HEK293T (cell line): ENCODE results near the gene CNMD.

Source experiments
- ARNT ChIP-seq: fragments of 450-650 bp; IDR thresholded peaks from 2 replicates; pipeline ENCODE4 v1.6.1; 2017; ENCODE audit warnings: mild to moderate bottlenecking
- BHLHE40 ChIP-seq: fragments of 450-650 bp; IDR thresholded peaks from 2 replicates; pipeline ENCODE4 v1.6.1; 2016; ENCODE audit warnings: mild to moderate bottlenecking, moderate library complexity, borderline replicate concordance
- ELF4 ChIP-seq: fragments of 450-650 bp; IDR thresholded peaks from 2 replicates; pipeline ENCODE4 v1.6.1; 2017; ENCODE audit warnings: antibody characterized with exemption
- FOXK2 ChIP-seq: fragments of 450-650 bp; IDR thresholded peaks from 2 replicates; pipeline ENCODE4 v1.6.1; 2016; ENCODE audit warnings: mild to moderate bottlenecking
- FOXM1 ChIP-seq: fragments of 450-650 bp; IDR thresholded peaks from 2 replicates; pipeline ENCODE4 v1.6.1; 2017; ENCODE audit warnings: mild to moderate bottlenecking, borderline replicate concordance
- L3MBTL2 ChIP-seq: fragments of 450-650 bp; conservative IDR thresholded peaks from 2 replicates; pipeline ENCODE4 v1.6.1; 2016; ENCODE audit warnings: mild to moderate bottlenecking
- SP1 ChIP-seq: fragments of 450-650 bp; IDR thresholded peaks from 2 replicates; pipeline ENCODE4 v1.6.1; 2017
- TARDBP ChIP-seq: fragments of 450-650 bp; IDR thresholded peaks from 2 replicates; pipeline ENCODE4 v1.6.1; 2016
- TF ChIP-seq, protein P1 (sequence below): fragments of 450-650 bp; IDR thresholded peaks from 2 replicates; pipeline ENCODE4 v1.6.1; 2016

DNA sequence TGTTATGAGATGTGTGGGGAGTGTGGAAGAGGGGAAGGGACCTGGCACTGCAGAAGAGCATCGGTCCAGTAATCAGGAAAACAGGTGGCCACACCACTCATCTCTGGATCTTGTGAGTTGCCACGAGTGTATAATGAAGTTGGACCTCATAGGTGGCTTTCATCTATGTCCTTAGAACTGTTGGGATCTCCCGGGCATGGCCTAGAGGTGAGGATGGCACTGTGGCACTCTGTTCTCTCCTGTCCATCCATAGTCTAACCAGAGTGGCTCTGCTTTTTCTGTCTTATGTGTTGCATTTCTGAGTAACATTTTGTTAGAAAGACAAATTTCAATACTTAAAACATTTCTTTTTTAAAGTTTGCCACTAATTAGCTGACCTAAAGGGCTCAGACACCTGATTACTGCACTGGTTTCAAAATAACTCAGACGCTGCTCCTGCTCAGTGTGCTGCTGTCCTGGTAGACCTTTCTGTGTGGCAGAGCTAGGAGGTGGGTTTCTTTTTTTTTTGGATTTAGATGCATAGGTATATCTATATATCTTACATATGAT is 5.5 kb downstream of the CNMD start:
- no peak for TF ChIP-seq FOXK2
- TF ChIP-seq BHLHE40 = no peak
- no peak for TF ChIP-seq SP1
- TF ChIP-seq FOXM1 = no peak
- no peak for TF ChIP-seq ARNT
- TF ChIP-seq TARDBP = no peak
- no peak for TF ChIP-seq ELF4
- no peak for TF ChIP-seq L3MBTL2
- TF ChIP-seq, protein P1, sequence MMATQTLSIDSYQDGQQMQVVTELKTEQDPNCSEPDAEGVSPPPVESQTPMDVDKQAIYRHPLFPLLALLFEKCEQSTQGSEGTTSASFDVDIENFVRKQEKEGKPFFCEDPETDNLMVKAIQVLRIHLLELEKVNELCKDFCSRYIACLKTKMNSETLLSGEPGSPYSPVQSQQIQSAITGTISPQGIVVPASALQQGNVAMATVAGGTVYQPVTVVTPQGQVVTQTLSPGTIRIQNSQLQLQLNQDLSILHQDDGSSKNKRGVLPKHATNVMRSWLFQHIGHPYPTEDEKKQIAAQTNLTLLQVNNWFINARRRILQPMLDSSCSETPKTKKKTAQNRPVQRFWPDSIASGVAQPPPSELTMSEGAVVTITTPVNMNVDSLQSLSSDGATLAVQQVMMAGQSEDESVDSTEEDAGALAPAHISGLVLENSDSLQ = no peak
